Vagina (tissue), 2 donors: ENCODE measurements around the gene RAB20. TPM values are rescaled to one million over a fixed set of nuclear protein-coding genes. Genes with fewer than 3 reads are reported as not detected.

ENCODE experiments used
- DNase-seq, 2 donors: peaks; one replicate each; pipeline ENCODE4 v3.0.0-alpha.2; 2017; ENCODE audit errors: extremely low spot score in 2 of 2
- H3K27ac ChIP-seq: fragments of 200-600 bp; sonication (generic); one replicate; pipeline ENCODE4 v1.5.1; 2019
- H3K27me3 ChIP-seq: fragments of 200-600 bp; sonication (generic); one replicate; pipeline ENCODE4 v1.5.1; 2019
- H3K36me3 ChIP-seq, 2 donors: fragments of 200-600 bp; sonication (generic); one replicate each; pipeline ENCODE4 v1.5.1; 2017 to 2019
- H3K4me1 ChIP-seq: fragments of 200-600 bp; sonication (generic); one replicate; pipeline ENCODE4 v1.5.1; 2019
- H3K4me3 ChIP-seq, 2 donors: fragments of 200-600 bp; sonication (generic); 1 replicate in 1 of 2; 2 replicates in 1 of 2; pipeline ENCODE4 v1.5.1; 2016 to 2019
- H3K9me3 ChIP-seq: fragments of 200-600 bp; sonication (generic); one replicate; pipeline ENCODE4 v1.5.1; 2019
- POLR2A ChIP-seq, 2 donors: fragments of 450-650 bp; IDR thresholded peaks; one replicate each; pipeline ENCODE4 v1.6.1; 2017; ENCODE audit warnings: antibody characterized with exemption in 2 of 2, mild to moderate bottlenecking in 2 of 2, moderate library complexity in 2 of 2
- POLR2AphosphoS5 ChIP-seq, 2 donors: sonication (generic); formaldehyde crosslinking; IDR thresholded peaks; one replicate each; pipeline ENCODE4 v1.9.0; 2017; ENCODE audit warnings: antibody characterized with exemption in 2 of 2, mild to moderate bottlenecking in 2 of 2, low read depth in 1 of 2; ENCODE audit not compliant: insufficient read depth in 1 of 2
- intact Hi-C: fragments of 100-400 bp; cut with DNase I; formaldehyde crosslinking; loops from one replicate; pipeline ENCODE4 v1.15.1; 2023
- total RNA-seq: library from RNA; depleted of rRNA; stranded (reverse); fragments of >200 nt; gene quantifications from one replicate; pipeline ENCODE4 v1.2.3, GENCODE V29; 2016
- TF ChIP-seq, protein P1 (sequence below), 3 experiments: fragments of 450-650 bp in 2 of 3; fragments of 200-600 bp in 1 of 3; sonication (generic) in 1 of 3; IDR thresholded peaks; one replicate each; pipeline ENCODE4 v1.5.1; 2017 to 2019; ENCODE audit warnings: antibody characterized with exemption in 3 of 3, mild to moderate bottlenecking in 2 of 3, moderate library complexity in 2 of 3

RAB20 gene
- total RNA-seq, 1 donor from 2014 or later = 15.2 TPM

DNA sequence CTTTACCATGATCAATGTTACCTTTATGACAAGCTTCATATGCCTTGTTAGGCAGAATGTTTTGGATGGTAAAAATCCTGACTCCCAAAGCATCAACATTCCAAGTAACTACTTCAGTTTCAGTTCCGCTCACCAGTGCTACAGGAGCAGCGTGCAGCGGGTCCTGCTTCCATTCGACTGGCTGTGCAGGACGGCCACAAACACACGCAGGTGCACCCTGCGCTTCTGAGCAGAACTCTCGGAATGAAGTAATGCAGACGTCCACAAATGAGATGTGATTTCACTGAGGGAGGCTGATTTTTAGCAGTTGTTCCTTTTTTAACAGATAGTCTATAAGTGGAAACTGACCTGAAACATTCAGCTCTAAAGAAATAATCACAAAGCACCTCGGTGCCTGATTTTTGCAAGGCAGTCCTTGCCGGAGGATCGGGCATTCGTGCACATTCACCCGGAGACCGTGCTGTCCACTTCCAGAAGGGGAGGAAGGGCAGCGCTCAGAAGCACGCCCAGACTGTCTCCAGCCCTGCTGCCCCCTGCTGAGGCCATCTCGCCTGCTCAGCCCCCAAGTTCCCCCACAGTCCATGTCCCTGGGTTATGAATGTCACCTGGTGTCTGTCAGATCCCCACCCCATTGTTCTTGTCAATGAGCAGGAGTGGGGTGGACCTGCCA, 85.8 kb downstream of the RAB20 start:
- DNase-seq = no peak
- Histone ChIP-seq H3K9me3 (no peaks in the 10 kb centered on the region), H3K27ac (no peak overlapping the region), H3K27me3 (no peaks in the 10 kb centered on the region), H3K4me3 (no peak overlapping the region), H3K4me1 (no peaks in the 10 kb centered on the region), H3K36me3 (peaks cover 4 to 28% of the 10 kb centered on the region in 2 donors)
- intact Hi-C loops = no loop called here
- TF ChIP-seq POLR2A (IDR thresholded peaks at IDR 0.05) (no peak), POLR2AphosphoS5 (IDR thresholded peaks at IDR 0.05; ENCODE audit: insufficient read depth in 1 of 2, low read depth in 1 of 2) (no peak)
- TF ChIP-seq, protein P1, sequence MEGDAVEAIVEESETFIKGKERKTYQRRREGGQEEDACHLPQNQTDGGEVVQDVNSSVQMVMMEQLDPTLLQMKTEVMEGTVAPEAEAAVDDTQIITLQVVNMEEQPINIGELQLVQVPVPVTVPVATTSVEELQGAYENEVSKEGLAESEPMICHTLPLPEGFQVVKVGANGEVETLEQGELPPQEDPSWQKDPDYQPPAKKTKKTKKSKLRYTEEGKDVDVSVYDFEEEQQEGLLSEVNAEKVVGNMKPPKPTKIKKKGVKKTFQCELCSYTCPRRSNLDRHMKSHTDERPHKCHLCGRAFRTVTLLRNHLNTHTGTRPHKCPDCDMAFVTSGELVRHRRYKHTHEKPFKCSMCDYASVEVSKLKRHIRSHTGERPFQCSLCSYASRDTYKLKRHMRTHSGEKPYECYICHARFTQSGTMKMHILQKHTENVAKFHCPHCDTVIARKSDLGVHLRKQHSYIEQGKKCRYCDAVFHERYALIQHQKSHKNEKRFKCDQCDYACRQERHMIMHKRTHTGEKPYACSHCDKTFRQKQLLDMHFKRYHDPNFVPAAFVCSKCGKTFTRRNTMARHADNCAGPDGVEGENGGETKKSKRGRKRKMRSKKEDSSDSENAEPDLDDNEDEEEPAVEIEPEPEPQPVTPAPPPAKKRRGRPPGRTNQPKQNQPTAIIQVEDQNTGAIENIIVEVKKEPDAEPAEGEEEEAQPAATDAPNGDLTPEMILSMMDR (IDR thresholded peaks at IDR 0.05) = no peak

DNA sequence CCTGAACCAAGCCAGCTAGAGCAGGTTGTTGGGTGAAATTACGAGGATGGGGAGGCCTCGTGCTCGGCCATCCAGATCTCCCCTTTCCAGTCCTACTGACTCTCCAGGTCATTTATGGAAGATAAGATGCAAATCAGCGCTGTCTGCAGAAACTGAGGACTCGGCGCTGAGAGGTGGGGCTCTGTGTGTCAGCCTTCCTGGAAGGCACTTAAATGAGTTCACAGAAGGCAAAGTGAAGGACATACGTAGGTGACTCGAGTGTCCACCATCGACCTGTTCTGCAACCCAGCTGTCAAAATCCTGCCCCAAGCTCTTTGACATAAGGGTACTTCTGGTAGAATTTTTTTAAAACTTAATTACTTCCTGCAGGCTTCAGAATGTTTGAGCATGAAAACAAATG, 86.4 kb downstream of the RAB20 start:
- Histone ChIP-seq H3K4me1 (no peaks in the 10 kb centered on the region), H3K36me3 (peaks cover 4 to 22% of the 10 kb centered on the region in 2 donors), H3K27ac (no peak overlapping the region), H3K27me3 (no peaks in the 10 kb centered on the region), H3K9me3 (no peaks in the 10 kb centered on the region), H3K4me3 (no peak overlapping the region)
- DNase-seq = no peak
- intact Hi-C loops = no loop called here
- TF ChIP-seq POLR2AphosphoS5 (IDR thresholded peaks at IDR 0.05; ENCODE audit: insufficient read depth in 1 of 2, low read depth in 1 of 2) = no peak
- TF ChIP-seq POLR2A (IDR thresholded peaks at IDR 0.05) = no peak
- TF ChIP-seq, protein P1 (IDR thresholded peaks at IDR 0.05) = no peak

DNA sequence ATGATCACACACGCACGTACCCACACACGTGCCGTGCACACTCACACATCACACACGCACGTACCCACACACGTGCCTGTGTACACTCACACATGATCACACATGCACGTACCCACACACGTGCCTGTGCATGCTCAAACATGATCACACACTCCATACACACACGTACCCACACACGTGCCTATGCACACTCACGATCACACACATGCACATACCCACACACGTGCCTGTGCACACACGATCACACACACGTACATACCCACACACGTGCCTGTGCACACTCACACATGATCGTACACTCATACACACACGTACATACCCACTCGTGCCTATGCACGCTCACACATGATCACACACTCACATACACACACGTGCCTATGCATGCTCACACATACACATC, 86.8 kb downstream of the RAB20 start:
- Histone ChIP-seq H3K4me1 (no peaks in the 10 kb centered on the region), H3K4me3 (no peak overlapping the region), H3K27ac (no peak overlapping the region), H3K36me3 (peaks cover 4 to 22% of the 10 kb centered on the region in 2 donors), H3K27me3 (no peaks in the 10 kb centered on the region), H3K9me3 (no peaks in the 10 kb centered on the region)
- no peak for TF ChIP-seq POLR2A (IDR thresholded peaks at IDR 0.05)
- DNase-seq = no peak
- intact Hi-C loops = no loop called here

Other genes starting within 250 kb of the RAB20 start
- gene NAXD, start 53.8 kb upstream of the RAB20 start, total RNA-seq = 17.2 TPM
- gene CARS2, start 144.4 kb upstream of the RAB20 start, total RNA-seq = 65.1 TPM
- 25.5 TPM for gene ING1, start 152.0 kb upstream of the RAB20 start, total RNA-seq